ENCODE measurements around the gene NID2.

The NID2 gene

DNA sequence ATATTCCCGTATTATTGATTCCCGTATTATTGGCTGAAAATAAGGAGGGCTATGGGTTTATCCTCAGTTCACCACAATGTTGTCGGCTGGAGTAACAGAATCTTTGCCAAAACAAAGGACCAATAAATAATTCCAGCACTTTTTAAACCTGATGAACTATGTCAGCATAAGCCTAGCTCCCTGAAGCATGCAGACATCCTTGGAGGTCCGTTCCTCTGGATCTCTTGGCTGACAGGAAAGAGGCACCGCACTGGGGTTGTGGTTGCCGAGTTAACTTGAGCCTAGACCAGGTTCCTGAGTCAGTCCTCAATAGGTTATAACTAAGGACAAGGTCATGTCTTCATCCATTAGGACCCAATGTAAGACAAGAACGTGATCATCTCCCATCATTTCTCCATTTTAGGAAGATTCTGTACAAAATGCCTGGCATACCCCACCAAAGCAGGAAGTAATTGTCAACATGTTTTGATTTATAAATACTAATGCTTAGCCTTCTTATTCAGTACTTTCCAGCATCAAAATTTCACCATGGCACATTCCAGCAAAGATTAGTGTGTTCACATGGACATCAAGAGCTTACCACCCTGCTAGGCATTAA, 36.6 kb downstream of the NID2 start:
- Histone ChIP-seq H3K36me3 (no peaks in the 10 kb centered on the region), H3K27ac (no peak overlapping the region), H3K4me3 (ENCODE audit: low read depth in 1 of 2, low read length in 1 of 2) (no peak overlapping the region), H3K9me3 (no peaks in the 10 kb centered on the region), H3K27me3 (no peaks in the 10 kb centered on the region), H3K4me1 (ENCODE audit: control insufficient read depth in 1 of 2, insufficient read depth in 1 of 2, low read depth in 1 of 2, low read length in 1 of 2) (peaks cover 0 to 4% of the 10 kb centered on the region in 2 experiments)
- TF ChIP-seq, protein P1, sequence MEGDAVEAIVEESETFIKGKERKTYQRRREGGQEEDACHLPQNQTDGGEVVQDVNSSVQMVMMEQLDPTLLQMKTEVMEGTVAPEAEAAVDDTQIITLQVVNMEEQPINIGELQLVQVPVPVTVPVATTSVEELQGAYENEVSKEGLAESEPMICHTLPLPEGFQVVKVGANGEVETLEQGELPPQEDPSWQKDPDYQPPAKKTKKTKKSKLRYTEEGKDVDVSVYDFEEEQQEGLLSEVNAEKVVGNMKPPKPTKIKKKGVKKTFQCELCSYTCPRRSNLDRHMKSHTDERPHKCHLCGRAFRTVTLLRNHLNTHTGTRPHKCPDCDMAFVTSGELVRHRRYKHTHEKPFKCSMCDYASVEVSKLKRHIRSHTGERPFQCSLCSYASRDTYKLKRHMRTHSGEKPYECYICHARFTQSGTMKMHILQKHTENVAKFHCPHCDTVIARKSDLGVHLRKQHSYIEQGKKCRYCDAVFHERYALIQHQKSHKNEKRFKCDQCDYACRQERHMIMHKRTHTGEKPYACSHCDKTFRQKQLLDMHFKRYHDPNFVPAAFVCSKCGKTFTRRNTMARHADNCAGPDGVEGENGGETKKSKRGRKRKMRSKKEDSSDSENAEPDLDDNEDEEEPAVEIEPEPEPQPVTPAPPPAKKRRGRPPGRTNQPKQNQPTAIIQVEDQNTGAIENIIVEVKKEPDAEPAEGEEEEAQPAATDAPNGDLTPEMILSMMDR (IDR thresholded peaks at IDR 0.05) = no peak

DNA sequence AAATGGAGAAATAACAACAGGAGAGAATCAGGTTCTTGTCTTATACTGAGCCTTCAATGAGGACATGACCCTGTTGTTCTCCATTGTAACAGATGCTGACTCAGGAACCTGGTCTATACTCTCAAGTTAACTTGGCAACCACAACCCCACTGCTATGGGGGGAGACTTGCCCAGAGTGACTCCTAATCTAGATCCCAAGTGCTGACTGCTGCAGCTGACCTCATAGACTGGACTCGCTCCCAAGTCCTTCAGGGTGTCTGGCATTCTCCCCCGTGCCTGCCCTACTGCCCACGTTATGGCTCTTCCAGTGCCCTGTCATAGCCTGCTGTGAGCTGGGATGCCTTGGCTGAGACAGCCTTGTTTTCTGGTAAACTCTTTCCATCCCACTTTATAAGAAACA, 37.1 kb downstream of the NID2 start:
- H3K27me3 ChIP-seq = no peaks in the 10 kb centered on the region
- H3K27ac ChIP-seq = no peak overlapping the region
- H3K9me3 ChIP-seq = no peaks in the 10 kb centered on the region
- TF ChIP-seq, protein P1 (IDR thresholded peaks at IDR 0.05) = no peak
- no peak overlapping the region for H3K4me3 ChIP-seq (ENCODE audit: low read depth in 1 of 2, low read length in 1 of 2)
- peaks cover 0 to 4% of the 10 kb centered on the region in 2 experiments for H3K4me1 ChIP-seq (ENCODE audit: control insufficient read depth in 1 of 2, insufficient read depth in 1 of 2, low read depth in 1 of 2, low read length in 1 of 2)
- H3K36me3 ChIP-seq = no peaks in the 10 kb centered on the region

DNA sequence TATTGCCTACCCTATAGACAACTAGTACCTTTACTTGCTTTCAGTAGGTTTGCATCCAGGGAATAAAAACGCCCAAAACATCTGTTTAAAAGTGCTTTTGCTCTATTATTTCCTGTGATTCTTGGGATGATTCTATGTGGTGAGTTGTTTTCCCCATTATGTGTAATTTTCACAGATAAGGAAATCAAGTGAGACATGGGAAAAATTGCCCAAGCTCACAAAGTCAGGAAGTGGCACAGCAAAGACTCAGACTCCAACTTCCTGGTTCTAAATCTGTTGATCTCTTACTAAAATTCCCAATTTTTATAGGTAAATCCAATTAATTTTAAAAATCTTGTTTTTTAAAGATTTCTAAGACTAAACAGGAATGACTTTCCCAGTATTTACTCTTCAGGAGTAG, 39.0 kb downstream of the NID2 start:
- Histone ChIP-seq H3K4me1 (ENCODE audit: control insufficient read depth in 1 of 2, insufficient read depth in 1 of 2, low read depth in 1 of 2, low read length in 1 of 2) (peaks cover 0 to 4% of the 10 kb centered on the region in 2 experiments), H3K27ac (no peak overlapping the region), H3K4me3 (ENCODE audit: low read depth in 1 of 2, low read length in 1 of 2) (no peak overlapping the region), H3K27me3 (no peaks in the 10 kb centered on the region), H3K9me3 (no peaks in the 10 kb centered on the region), H3K36me3 (no peaks in the 10 kb centered on the region)
- TF ChIP-seq, protein P1 (IDR thresholded peaks at IDR 0.05) = no peak

GRCh38 chr14:52026901-52027300, 42.0 kb downstream of the NID2 start:
- peaks cover 0 to 4% of the 10 kb centered on the region in 2 experiments for H3K4me1 ChIP-seq (ENCODE audit: control insufficient read depth in 1 of 2, insufficient read depth in 1 of 2, low read depth in 1 of 2, low read length in 1 of 2)
- H3K27ac ChIP-seq = no peak overlapping the region
- TF ChIP-seq, protein P1 (IDR thresholded peaks at IDR 0.05) = no peak
- H3K9me3 ChIP-seq = no peaks in the 10 kb centered on the region
- no peak overlapping the region for H3K4me3 ChIP-seq (ENCODE audit: low read depth in 1 of 2, low read length in 1 of 2)
- H3K36me3 ChIP-seq = no peaks in the 10 kb centered on the region
- H3K27me3 ChIP-seq = no peaks in the 10 kb centered on the region

GRCh38 chr14:52026017-52026660, 42.7 kb downstream of the NID2 start:
- Histone ChIP-seq H3K4me1 (ENCODE audit: control insufficient read depth in 1 of 2, insufficient read depth in 1 of 2, low read depth in 1 of 2, low read length in 1 of 2) (peaks cover 0 to 4% of the 10 kb centered on the region in 2 experiments), H3K4me3 (ENCODE audit: low read depth in 1 of 2, low read length in 1 of 2) (no peak overlapping the region), H3K9me3 (no peaks in the 10 kb centered on the region), H3K27ac (no peak overlapping the region), H3K27me3 (peaks cover 1% of the 10 kb centered on the region), H3K36me3 (no peaks in the 10 kb centered on the region)
- TF ChIP-seq, protein P1 (IDR thresholded peaks at IDR 0.05) = no peak
